ENCODE data around the gene ELAVL1. TPM values are rescaled to one million over a fixed set of nuclear protein-coding genes. Genes with fewer than 3 reads are reported as not detected.
"Not testable (repeated sequence)": the region's sequence is repeated elsewhere in the genome, so short reads cannot be mapped to it uniquely, and the experiment has no call there.

The ELAVL1 gene
- total RNA-seq, 1 donor from 2014 or later = 67.9 TPM

DNA sequence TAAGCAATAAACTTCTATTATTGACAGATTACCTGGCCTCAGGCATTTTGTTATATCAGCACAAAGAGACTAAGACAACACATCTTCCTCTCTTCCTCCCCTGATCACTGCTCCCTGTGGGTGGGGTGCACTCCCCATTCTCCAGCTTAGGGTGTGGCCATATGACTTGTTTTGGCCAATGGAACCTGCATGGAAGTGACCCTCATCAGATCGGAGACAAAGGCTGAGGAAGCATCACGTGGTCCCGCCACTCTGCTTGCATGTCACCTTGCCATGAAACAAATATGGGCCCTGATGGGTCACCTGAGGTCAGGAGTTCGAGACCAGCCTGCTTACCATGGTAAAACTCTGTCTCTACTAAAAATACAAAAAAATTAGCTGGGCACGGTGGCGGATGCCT is 33.4 kb upstream of the ELAVL1 start:
- no peak overlapping the region for H3K27ac Mint-ChIP-seq (ENCODE audit: unreplicated experiment)
- TF ChIP-seq, protein P1, sequence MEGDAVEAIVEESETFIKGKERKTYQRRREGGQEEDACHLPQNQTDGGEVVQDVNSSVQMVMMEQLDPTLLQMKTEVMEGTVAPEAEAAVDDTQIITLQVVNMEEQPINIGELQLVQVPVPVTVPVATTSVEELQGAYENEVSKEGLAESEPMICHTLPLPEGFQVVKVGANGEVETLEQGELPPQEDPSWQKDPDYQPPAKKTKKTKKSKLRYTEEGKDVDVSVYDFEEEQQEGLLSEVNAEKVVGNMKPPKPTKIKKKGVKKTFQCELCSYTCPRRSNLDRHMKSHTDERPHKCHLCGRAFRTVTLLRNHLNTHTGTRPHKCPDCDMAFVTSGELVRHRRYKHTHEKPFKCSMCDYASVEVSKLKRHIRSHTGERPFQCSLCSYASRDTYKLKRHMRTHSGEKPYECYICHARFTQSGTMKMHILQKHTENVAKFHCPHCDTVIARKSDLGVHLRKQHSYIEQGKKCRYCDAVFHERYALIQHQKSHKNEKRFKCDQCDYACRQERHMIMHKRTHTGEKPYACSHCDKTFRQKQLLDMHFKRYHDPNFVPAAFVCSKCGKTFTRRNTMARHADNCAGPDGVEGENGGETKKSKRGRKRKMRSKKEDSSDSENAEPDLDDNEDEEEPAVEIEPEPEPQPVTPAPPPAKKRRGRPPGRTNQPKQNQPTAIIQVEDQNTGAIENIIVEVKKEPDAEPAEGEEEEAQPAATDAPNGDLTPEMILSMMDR (IDR thresholded peaks at IDR 0.05) = no peak
- H3K36me3 Mint-ChIP-seq (ENCODE audit: low read depth) = no peaks in the 10 kb centered on the region
- no peak overlapping the region for H3K4me3 Mint-ChIP-seq (ENCODE audit: unreplicated experiment)
- no peaks in the 10 kb centered on the region for H3K9me3 Mint-ChIP-seq (ENCODE audit: low read depth)
- no peak for DNase-seq (ENCODE audit: low spot score)
- peaks cover 16% of the 10 kb centered on the region for H3K27me3 Mint-ChIP-seq (ENCODE audit: low read depth)
- H3K4me1 Mint-ChIP-seq (ENCODE audit: low read depth) = no peaks in the 10 kb centered on the region

DNA sequence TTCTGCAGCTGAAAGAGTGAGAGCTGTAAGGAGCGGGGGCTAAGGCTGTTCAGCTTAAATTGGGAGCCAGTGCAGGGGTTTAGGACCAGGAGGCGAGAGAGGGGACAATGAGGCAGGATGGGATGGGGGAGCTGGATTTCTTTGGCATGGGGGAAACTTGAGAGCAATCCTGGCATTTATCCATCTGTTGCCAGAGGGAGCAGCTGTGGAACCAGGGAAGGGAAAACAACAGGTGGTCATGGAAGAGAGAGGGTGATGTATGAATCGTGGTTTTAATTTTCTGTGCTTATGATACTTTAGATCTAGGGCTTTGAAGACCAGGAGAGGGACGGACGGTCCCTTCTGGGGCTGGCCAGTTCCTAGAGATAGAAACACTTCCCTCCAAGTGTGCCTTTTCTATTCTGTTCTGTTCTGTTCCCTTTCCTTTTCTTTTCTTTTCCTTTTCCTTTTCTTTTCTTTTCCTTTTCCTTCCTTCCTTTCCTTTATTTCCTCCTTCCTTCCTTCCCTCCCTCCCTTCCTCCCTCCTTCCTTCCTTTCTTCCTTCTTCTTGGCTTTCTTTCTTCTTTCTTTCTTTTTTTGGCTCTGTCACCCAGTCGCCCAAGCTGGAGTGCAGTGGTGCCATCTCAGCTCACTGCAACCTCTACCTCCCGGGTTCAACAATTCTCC is 31.1 kb upstream of the ELAVL1 start:
- H3K36me3 Mint-ChIP-seq (ENCODE audit: low read depth) = no peaks in the 10 kb centered on the region
- peaks cover 16% of the 10 kb centered on the region for H3K27me3 Mint-ChIP-seq (ENCODE audit: low read depth)
- no peak overlapping the region for H3K27ac Mint-ChIP-seq (ENCODE audit: unreplicated experiment)
- H3K4me1 Mint-ChIP-seq (ENCODE audit: low read depth) = no peaks in the 10 kb centered on the region
- DNase-seq (ENCODE audit: low spot score) = no peak
- H3K9me3 Mint-ChIP-seq (ENCODE audit: low read depth) = no peaks in the 10 kb centered on the region
- TF ChIP-seq, protein P1 (IDR thresholded peaks at IDR 0.05) = no peak
- no peak overlapping the region for H3K4me3 Mint-ChIP-seq (ENCODE audit: unreplicated experiment)

- H3K4me3 Mint-ChIP-seq (ENCODE audit: unreplicated experiment) = no peak overlapping the region
- TF ChIP-seq, protein P1 (IDR thresholded peaks at IDR 0.05) = no peak
- no peak for DNase-seq (ENCODE audit: low spot score)
- H3K36me3 Mint-ChIP-seq (ENCODE audit: low read depth) = no peaks in the 10 kb centered on the region
- peaks cover 10% of the 10 kb centered on the region for H3K4me1 Mint-ChIP-seq (ENCODE audit: low read depth)
- H3K27ac Mint-ChIP-seq (ENCODE audit: unreplicated experiment) = no peak overlapping the region
- H3K9me3 Mint-ChIP-seq (ENCODE audit: low read depth) = no peaks in the 10 kb centered on the region
- H3K27me3 Mint-ChIP-seq (ENCODE audit: low read depth) = peaks cover 16% of the 10 kb centered on the region
Measured at GRCh38 chr19:8034178-8034525, 28.7 kb upstream of the ELAVL1 start.

- not testable (repeated sequence) for H3K27ac Mint-ChIP-seq (ENCODE audit: unreplicated experiment); H3K36me3 Mint-ChIP-seq (ENCODE audit: low read depth); H3K9me3 Mint-ChIP-seq (ENCODE audit: low read depth); DNase-seq (ENCODE audit: low spot score); H3K4me3 Mint-ChIP-seq (ENCODE audit: unreplicated experiment)
- H3K4me1 Mint-ChIP-seq (ENCODE audit: low read depth) = peaks cover 16% of the 10 kb centered on the region
- peaks cover 14% of the 10 kb centered on the region for H3K27me3 Mint-ChIP-seq (ENCODE audit: low read depth)
Measured at GRCh38 chr19:8033287-8034177, 28.1 kb upstream of the ELAVL1 start.

GRCh38 chr19:8030960-8031359 is 25.5 kb upstream of the ELAVL1 start:
- TF ChIP-seq, protein P1 (IDR thresholded peaks at IDR 0.05) = no peak
- Mint-ChIP-seq H3K4me3 (ENCODE audit: unreplicated experiment) (no peak overlapping the region), H3K9me3 (ENCODE audit: low read depth) (no peaks in the 10 kb centered on the region), H3K27me3 (ENCODE audit: low read depth) (no peaks in the 10 kb centered on the region), H3K4me1 (ENCODE audit: low read depth) (peaks cover 18% of the 10 kb centered on the region), H3K27ac (ENCODE audit: unreplicated experiment) (no peak overlapping the region), H3K36me3 (ENCODE audit: low read depth) (no peaks in the 10 kb centered on the region)
- no peak for DNase-seq (ENCODE audit: low spot score)

Data from chondrocyte (in vitro differentiated cells).